Adipocyte (in vitro differentiated cells): ENCODE results near the gene SNAPC2.
"Not testable (repeated sequence)": the region's sequence is repeated elsewhere in the genome, so short reads cannot be mapped to it uniquely, and the experiment has no call there.

Experiments
- DNase-seq: peaks from one replicate; pipeline ENCODE4 v3.0.0-alpha.2; 2015; ENCODE audit warnings: low read depth
- H3K27me3 ChIP-seq: replicated peaks from 2 replicates; pipeline ENCODE4 v1.7.0; 2013; ENCODE audit warnings: mild to moderate bottlenecking, low read length, moderate library complexity; ENCODE audit not compliant: control insufficient read depth, insufficient read depth
- H3K36me3 ChIP-seq: 2 replicates; pipeline ENCODE4 v1.7.0; 2013; ENCODE audit warnings: low read length, mild to moderate bottlenecking, moderate library complexity; ENCODE audit not compliant: control insufficient read depth, insufficient read depth, severe bottlenecking
- H3K4me1 ChIP-seq: 2 replicates; pipeline ENCODE4 v1.7.0; 2013; ENCODE audit warnings: mild to moderate bottlenecking, low read length, moderate library complexity; ENCODE audit not compliant: control insufficient read depth, insufficient read depth
- H3K4me3 ChIP-seq: 2 replicates; pipeline ENCODE4 v1.7.0; 2013; ENCODE audit warnings: mild to moderate bottlenecking, low read length, moderate library complexity
- H3K9ac ChIP-seq: 2 replicates; pipeline ENCODE4 v1.7.0; 2013; ENCODE audit warnings: mild to moderate bottlenecking, low read length, moderate library complexity
- H3K9me3 ChIP-seq: 2 replicates; pipeline ENCODE4 v1.7.0; 2013; ENCODE audit warnings: mild to moderate bottlenecking, low read length, moderate library complexity; ENCODE audit not compliant: control insufficient read depth

Gene SNAPC2

GRCh38 chr19:7912144-7912696 is 7.9 kb upstream of the SNAPC2 start:
- H3K4me3 ChIP-seq = no peak overlapping the region
- peaks cover 29% of the 10 kb centered on the region for H3K36me3 ChIP-seq
- no peaks in the 10 kb centered on the region for H3K9me3 ChIP-seq
- H3K27me3 ChIP-seq = no peaks in the 10 kb centered on the region
- H3K4me1 ChIP-seq = peaks cover 6% of the 10 kb centered on the region
- no peak for DNase-seq
- H3K9ac ChIP-seq = no peak overlapping the region

- H3K9ac ChIP-seq = no peak overlapping the region
- peaks cover 6% of the 10 kb centered on the region for H3K4me1 ChIP-seq
- H3K27me3 ChIP-seq = no peaks in the 10 kb centered on the region
- H3K36me3 ChIP-seq = peaks cover 29% of the 10 kb centered on the region
- no peak overlapping the region for H3K4me3 ChIP-seq
- DNase-seq = no peak
- H3K9me3 ChIP-seq = no peaks in the 10 kb centered on the region
Measured at GRCh38 chr19:7912697-7913564, 7.2 kb upstream of the SNAPC2 start.

- no peaks in the 10 kb centered on the region for H3K27me3 ChIP-seq
- H3K9ac ChIP-seq = no peak overlapping the region
- H3K4me1 ChIP-seq = peaks cover 6% of the 10 kb centered on the region
- no peak for DNase-seq
- H3K4me3 ChIP-seq = no peak overlapping the region
- no peaks in the 10 kb centered on the region for H3K9me3 ChIP-seq
- H3K36me3 ChIP-seq = peaks cover 29% of the 10 kb centered on the region
Measured at GRCh38 chr19:7913652-7914051, 6.5 kb upstream of the SNAPC2 start.

- peaks cover 29% of the 10 kb centered on the region for H3K36me3 ChIP-seq
- H3K9ac ChIP-seq = no peak overlapping the region
- H3K27me3 ChIP-seq = no peaks in the 10 kb centered on the region
- no peaks in the 10 kb centered on the region for H3K9me3 ChIP-seq
- H3K4me3 ChIP-seq = no peak overlapping the region
- DNase-seq = no peak
- peaks cover 6% of the 10 kb centered on the region for H3K4me1 ChIP-seq
Measured at GRCh38 chr19:7914099-7914498, 6.0 kb upstream of the SNAPC2 start.

- Histone ChIP-seq H3K9ac (peak within 1 kb of the TSS; percentile 51), H3K36me3 (peaks cover 29% of the 10 kb centered on the region), H3K4me3 (no peak within 1 kb of the TSS), H3K4me1 (peaks cover 8% of the 10 kb centered on the region), H3K9me3 (no peaks in the 10 kb centered on the region), H3K27me3 (no peaks in the 10 kb centered on the region)
- no peak for DNase-seq
Measured at GRCh38 chr19:7914598-7915045, 5.5 kb upstream of the SNAPC2 start, which contains the start of gene TGFBR3L. Gene TGFBR3L (plus strand): TSS chr19:7914830.

GRCh38 chr19:7915250-7916102 is 4.7 kb upstream of the SNAPC2 start:
- H3K4me3 ChIP-seq = no peak overlapping the region
- no peaks in the 10 kb centered on the region for H3K27me3 ChIP-seq

GRCh38 chr19:7916103-7916954 is 3.8 kb upstream of the SNAPC2 start:
- H3K4me1 ChIP-seq = peaks cover 12% of the 10 kb centered on the region
- H3K4me3 ChIP-seq = no peak overlapping the region
- no peaks in the 10 kb centered on the region for H3K9me3 ChIP-seq
- peak; percentile 79 for DNase-seq
- no peaks in the 10 kb centered on the region for H3K27me3 ChIP-seq
- H3K36me3 ChIP-seq = peaks cover 13% of the 10 kb centered on the region
- peak overlapping the region; percentile 51 for H3K9ac ChIP-seq

More at GRCh38 chr19:7915250-7916102, 4.7 kb upstream of the SNAPC2 start:
- Histone ChIP-seq H3K36me3 (peaks cover 22% of the 10 kb centered on the region), H3K9ac (peak overlapping the region; percentile 51), H3K4me1 (peaks cover 11% of the 10 kb centered on the region), H3K9me3 (no peaks in the 10 kb centered on the region)
- no peak for DNase-seq

- Histone ChIP-seq H3K9ac (no peak overlapping the region), H3K4me3 (peak overlapping the region; percentile 55), H3K9me3 (no peaks in the 10 kb centered on the region), H3K4me1 (peaks cover 18% of the 10 kb centered on the region), H3K27me3 (no peaks in the 10 kb centered on the region), H3K36me3 (peaks cover 8% of the 10 kb centered on the region)
- no peak for DNase-seq
Measured at GRCh38 chr19:7916955-7917266, 3.2 kb upstream of the SNAPC2 start.

- Histone ChIP-seq H3K36me3 (peaks cover 9% of the 10 kb centered on the region), H3K9ac (peak overlapping the region; percentile 52), H3K4me3 (peak overlapping the region; percentile 55), H3K27me3 (no peaks in the 10 kb centered on the region), H3K4me1 (peaks cover 21% of the 10 kb centered on the region), H3K9me3 (no peaks in the 10 kb centered on the region)
- DNase-seq = peak; percentile 88
Measured at GRCh38 chr19:7917267-7918061, 2.7 kb upstream of the SNAPC2 start.

- H3K9ac ChIP-seq, H3K36me3 ChIP-seq, H3K9me3 ChIP-seq, DNase-seq, H3K27me3 ChIP-seq: not testable (repeated sequence)
- H3K4me1 ChIP-seq = peaks cover 21% of the 10 kb centered on the region
- peak overlapping the region; percentile 55 for H3K4me3 ChIP-seq
Measured at GRCh38 chr19:7918062-7918614, 2.0 kb upstream of the SNAPC2 start.
